GM12892 (cell line): ENCODE results near the gene RAB35.

ENCODE experiments used
- POLR2A ChIP-seq: IDR thresholded peaks from 2 replicates; pipeline ENCODE4 v1.6.1; 2011; ENCODE audit warnings: low read depth, low read length, control low read depth
- TAF1 ChIP-seq: IDR thresholded peaks from 2 replicates; pipeline ENCODE4 v1.6.1; 2011; ENCODE audit warnings: low read depth, mild to moderate bottlenecking, control low read depth, low read length, borderline replicate concordance

DNA sequence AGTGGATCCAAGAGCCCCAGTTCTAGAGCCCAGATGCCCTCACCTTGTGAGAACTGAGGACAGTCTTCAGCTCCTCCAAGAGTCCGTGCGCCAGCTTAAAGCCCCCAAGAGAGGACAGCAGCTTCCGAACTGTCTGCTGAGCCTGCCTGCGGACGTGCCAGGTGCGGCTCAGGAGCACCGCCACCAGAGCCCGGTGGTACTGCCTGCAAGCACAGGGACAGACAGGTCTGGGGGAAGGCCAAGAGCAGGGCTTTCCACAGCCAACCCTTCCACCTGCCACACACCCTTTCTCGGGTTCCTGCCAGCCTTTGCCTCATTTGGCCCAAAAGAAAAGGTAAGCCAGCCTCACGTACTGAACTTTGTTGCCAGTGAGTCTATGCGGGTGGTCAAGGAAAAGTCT is 47.7 kb upstream of the RAB35 start:
- TF ChIP-seq POLR2A (no peak), TAF1 (no peak)
